Right renal cortex interstitium (tissue), 3 donors: ENCODE data around the gene ENKD1. TPM values are rescaled to one million over a fixed set of nuclear protein-coding genes. Genes with fewer than 3 reads are reported as not detected.
"Not testable (repeated sequence)": the region's sequence is repeated elsewhere in the genome, so short reads cannot be mapped to it uniquely, and the experiment has no call there.

Source experiments
- DNase-seq, 3 donors: peaks; one replicate each; pipeline ENCODE4 v3.0.0-alpha.2; 2013; ENCODE audit warnings: low read depth in 3 of 3, low spot score in 2 of 3
- polyA plus RNA-seq, 3 donors: library from polyadenylated mRNA; unstranded; fragments of 120-200 nt; gene quantifications; one replicate each; pipeline ENCODE4 v1.2.1, GENCODE V29; 2013; ENCODE audit not compliant: insufficient read length in 3 of 3

Gene ENKD1
- polyA plus RNA-seq, result 10 to 100 TPM; 17.8 to 21.2 (median 19.4) TPM

DNA sequence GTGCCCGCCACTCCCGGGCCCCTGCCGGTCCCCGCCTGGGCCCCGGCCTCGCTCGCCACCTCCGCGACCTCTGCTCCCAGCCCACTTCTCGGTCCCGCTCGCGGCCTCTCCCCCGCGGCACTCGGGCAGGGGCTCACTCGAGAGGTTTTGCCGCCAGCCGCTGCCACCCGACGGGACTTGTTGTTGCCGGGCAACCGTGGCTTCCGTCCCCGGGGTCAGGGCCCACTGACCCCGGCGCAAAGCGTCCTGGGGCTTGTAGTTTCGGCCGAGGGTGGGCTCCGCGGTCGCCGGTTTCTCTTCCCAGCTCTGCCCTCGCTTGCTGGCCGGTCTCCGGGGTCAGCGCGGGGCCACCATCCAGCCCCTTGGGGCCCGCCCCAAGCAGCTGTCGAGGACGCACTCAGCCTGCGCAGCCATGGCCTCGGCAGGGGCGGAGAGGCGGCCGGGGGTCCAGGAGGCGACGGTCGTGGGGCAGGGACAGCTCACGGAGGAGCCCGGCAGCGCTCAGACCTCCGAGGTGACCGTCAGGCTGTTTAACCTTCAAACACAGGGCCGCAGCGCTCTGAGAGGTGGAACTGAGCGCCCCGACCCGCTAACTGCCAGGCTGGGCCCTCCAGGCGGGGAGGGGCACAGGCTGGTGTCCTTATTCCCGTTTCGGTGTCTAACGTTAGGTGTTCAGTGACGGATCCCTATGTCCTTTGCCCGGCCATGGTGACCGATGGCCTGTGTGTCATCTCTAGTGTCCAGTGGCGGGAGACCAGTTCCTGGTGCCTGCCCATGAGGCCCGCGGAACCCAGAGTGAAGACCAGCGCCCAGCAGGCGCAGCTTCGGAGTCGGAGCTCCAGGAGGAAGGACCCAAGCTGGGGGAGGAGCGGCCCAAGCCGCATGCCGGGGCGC lies at the start of gene ENKD1, which contains the start of gene C16orf86:
Gene ENKD1, minus strand, starts transcription at position 192 of the 894 bp plus-strand sequence. CDS start 308 bp downstream, outside the sequence.
Gene C16orf86, plus strand, starts transcription at position 256 of the 894 bp plus-strand sequence. Its CDS starts 157 bp downstream, at position 413.
- DNase-seq, result peak in 1 of 3 donors; percentile 71

- DNase-seq, result no peak
Observed at GRCh38 chr16:67716097-67716496, 49.5 kb upstream of the ENKD1 start.

- no peak for DNase-seq
Observed at GRCh38 chr16:67714522-67714921, 48.0 kb upstream of the ENKD1 start.

GRCh38 chr16:67713647-67714273 lies 47.2 kb upstream of the ENKD1 start:
- DNase-seq, result no peak

DNA sequence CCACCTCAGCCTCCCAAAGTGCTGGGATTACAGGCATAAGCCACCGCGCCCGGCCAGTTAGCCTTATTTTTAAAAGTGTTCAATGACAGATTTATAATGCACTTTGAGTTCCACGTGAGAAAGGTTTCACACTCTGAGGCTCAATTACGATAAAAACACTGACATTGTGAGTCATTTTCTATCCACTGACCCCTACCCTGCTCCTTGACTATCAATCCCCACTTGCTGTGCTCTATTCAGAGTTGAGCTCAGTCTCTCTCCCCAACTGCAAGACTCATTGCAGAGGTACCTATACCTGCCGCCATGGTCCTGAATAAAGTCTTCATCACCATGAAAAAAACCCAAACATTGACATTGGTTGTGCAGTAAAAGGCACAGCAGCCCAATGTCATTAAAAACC lies 44.1 kb upstream of the ENKD1 start:
- DNase-seq, result no peak

GRCh38 chr16:67709050-67709449 lies 42.5 kb upstream of the ENKD1 start:
- DNase-seq, result no peak

- no peak for DNase-seq
Observed at GRCh38 chr16:67708368-67708771, 41.8 kb upstream of the ENKD1 start.

- no peak for DNase-seq
Observed at GRCh38 chr16:67707790-67708189, 41.2 kb upstream of the ENKD1 start.

GRCh38 chr16:67707210-67707609 lies 40.7 kb upstream of the ENKD1 start:
- no peak for DNase-seq

GRCh38 chr16:67704110-67704509 lies 37.6 kb upstream of the ENKD1 start:
- DNase-seq, result no peak

GRCh38 chr16:67703626-67704025 lies 37.1 kb upstream of the ENKD1 start:
- DNase-seq, result no peak

DNA sequence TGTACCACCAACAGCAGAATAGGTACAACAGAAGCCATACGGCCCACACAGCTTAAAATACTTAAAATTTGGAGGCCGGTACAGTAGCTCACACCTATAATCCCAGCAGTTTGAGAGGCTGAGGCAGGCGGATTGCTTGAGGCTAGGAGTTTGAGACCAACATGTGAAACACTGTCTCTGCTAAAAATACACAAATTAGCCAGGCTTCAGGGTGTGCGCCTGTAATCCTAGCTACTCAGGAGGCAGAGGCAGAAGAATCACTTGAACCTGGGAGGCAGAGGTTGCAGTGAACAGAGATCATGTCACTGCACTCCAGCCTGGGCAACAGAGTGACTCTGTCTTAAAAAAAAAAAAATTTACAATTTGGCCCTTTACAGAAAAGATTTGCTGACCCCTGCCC lies 35.6 kb upstream of the ENKD1 start:
- DNase-seq, result no peak

- no peak for DNase-seq
Observed at GRCh38 chr16:67701420-67701819, 34.9 kb upstream of the ENKD1 start.

- DNase-seq, result no peak
Observed at GRCh38 chr16:67699265-67699664, 32.7 kb upstream of the ENKD1 start.

DNA sequence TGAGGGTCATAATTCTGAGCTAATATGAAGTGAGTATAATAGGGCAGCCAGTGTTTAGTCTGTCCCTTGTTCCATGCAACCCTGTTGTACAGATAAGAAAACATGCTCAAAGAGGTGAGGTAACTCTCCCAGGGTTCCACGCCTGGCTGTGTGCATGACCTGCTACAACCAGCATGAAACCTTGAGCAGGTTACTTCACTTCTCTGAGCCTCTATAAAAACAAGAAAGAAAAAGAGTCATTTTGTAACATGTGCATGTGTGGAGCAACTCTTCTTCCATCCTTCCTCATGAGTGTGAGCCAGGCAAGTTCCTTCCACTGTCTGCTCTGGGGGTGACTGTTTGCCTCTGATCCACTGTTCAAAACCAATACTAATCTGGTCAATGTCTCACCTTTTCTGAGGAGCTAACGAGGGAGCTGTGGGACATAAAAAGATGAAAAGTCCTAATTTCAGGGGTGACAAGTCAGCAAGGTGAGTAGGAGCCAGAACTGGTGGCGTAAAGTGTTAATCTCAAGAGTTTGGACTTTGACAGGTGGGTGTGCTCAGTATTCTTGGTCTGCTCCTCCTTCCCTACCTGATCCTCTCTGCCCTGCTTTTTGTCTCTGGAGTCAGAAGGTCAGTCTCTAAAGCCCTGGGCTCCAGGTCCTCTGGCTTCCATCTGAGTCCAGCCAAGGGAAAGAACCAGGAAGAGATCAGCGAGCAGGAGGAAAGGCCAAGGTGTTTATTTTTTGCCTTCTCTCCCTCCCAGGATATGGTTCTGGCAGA lies 31.1 kb upstream of the ENKD1 start:
- DNase-seq, result no peak

DNA sequence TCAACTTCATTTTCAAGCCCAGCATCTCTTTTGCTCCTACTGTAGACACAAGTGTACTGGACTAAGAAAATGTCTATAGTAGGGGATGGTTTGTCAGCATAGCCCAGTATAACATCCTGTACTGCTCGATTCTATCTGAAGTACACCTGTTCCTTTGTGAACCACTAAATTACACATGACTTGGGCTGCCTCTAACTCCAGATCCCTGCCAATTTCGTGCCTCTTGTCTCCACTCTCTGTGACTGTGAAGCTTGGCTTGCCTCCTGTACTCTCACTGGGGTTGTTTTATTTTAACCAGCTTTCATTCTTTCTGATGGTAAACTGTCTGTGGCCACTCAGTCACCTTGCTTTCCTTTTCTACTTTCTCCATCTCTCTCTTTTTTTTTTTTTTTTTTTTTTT lies 28.1 kb upstream of the ENKD1 start:
- no peak for DNase-seq

DNA sequence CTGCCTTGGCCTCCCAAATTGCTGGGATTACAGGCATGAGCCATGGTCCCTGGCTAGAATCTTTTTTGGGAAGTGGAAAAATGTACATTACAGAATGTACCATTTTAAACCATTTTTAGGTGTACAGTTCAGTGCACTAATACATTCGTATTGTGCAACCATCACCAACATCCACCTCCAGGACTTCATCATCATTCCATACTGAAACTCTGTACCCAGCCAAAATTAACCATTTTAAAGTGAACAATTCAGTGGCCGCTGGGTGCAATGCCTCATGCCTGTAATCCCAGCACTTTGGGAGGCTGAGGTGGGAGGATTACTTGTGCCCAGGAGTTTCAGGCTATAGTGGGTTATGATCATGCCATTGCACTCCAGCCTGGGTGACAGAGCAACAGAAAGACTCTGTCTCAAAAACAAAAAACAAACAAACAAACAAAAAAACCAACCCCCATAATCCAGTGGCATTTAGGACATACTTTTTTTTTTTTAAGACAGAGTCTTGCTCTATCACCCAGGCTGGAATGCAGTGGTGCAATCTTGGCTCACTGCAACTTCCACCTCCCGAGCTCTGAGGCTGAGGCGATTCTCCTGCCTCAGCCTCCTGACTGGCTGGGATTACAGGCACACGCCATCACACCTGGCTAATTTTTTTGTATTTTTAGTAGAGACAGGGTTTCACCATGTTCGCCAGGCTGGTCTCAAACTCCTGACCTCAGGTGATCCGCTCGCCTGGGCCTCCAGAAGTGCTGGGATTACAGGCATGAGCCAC lies 27.2 kb upstream of the ENKD1 start:
- not testable (repeated sequence) for DNase-seq

DNA sequence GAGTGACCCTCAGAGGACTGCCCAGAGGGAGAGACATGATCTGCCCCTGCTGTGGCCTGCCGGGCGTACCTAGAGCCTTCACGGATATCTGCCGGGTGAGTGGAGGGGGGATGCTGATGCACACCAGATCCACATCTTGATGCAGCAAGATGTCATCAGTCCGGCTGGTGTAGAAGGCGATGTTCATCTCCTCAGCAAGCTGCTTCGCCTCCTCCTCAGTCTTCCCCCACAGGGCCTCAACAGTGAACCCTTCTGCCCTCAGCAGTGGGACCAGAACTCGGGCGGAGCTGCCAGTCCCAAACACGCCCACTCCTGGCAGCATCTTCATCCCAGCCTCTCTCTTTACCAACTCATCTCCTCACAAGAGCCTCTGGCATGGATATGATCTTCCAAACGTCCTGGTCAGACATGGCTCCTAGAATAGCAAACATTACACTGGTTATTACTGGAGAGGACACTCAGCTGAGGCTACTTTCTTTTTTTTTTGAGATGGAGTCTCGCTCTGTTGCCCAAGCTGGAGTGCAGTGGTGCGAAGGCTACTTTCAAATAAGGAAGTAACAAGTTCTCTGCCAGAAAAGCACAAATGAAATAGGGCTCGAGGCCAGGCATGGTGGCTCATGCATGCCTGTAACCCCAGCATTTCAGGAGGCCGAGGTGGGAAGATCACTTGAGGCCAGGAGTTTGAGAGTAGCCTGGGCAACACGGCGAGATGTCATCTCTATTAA lies 19.0 kb upstream of the ENKD1 start:
- no peak for DNase-seq

DNA sequence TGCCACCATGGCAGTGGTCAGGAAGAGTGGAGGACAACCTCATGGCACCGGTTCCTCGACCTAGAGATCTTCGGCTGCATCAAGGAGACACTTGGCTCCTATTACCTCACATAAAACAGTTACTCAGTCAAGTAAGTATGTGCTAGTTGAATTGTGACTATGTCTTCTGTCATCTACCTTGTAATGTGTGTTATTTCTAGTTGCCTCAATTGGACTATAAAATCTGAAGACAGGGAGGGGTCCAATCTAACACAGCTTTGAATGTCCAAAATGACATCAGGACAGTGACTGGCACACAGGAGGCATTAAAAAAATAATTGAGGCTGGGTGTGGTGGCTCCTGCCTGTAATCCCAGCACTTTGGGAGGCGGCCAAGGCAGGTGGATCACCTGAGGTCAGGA lies 17.2 kb upstream of the ENKD1 start:
- no peak for DNase-seq
